ENCODE results near the gene WDR18.
"Not testable (repeated sequence)": the region's sequence is repeated elsewhere in the genome, so short reads cannot be mapped to it uniquely, and the experiment has no call there.

The WDR18 gene

DNA sequence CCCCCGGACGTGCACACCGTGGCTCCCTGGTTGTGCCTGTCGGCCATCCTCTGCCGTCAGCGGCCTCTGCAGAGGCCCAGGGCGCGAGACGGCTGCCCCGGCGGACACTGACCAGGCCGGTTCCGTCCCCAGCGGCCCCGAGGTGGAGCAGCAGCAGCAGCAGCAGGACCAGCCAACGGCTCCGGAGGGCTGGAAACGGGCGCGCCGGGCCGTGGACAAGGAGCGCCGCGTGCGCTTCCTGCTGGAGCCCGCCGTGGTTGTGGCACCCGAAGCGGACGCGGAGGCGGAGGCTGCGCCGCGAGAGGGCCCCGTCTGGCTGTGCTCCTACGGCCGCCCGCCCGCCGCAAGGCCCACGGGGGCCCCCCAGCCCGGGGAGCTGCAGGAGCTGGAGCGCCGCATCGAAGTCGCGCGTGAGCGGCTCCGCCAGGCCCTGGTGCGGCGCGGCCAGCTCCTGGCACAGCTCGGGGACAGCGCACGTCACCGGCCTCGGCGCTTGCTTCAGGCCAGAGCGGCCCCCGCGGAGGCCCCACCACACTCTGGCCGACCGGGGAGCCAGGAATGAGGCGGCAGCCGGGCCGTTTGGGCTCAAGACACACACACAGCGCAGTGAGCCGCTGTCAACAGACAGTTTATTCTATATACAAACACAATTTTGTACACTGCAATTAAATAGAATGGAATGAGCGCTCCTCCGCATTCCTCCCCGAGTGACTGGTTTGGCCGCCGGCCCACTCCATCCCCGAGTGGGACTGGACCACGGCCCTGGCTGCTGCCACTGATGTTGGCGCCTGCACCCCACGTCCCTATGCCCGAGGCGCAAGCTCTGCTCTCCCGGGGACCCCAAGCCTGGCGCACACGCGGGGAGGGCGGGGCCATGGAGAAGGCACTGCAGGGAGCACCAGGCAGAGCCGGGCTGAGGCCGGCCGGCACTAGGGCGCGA, 25.2 kb downstream of the WDR18 start:
- DNase-seq = no peak

DNA sequence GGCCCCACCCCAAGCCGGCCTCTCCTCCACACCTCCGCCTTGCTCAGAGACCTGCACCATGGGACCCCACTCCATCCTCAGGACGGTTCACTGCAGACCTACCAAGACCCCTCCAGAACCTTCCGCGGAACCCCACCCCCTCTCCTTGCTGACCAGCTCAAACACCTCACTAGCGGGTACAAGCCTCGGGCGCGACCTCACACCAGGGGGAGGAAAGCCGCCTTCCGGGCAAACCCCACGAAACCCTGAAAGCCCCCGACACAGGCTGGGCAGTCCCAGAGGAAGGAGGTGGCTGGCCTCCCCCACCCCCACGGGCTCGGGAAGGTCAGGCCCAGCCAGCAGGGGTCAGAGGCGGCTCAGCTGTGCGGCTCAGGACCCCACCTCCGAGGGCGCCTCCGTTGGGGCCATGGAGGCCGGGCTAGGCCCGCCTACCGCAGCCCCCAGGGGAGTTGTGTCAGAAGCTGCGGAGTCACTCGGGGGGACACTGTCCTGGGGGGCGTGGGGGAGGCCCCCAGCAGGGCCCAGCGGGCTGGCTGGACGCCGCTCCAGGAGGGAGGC, 25.9 kb downstream of the WDR18 start:
- DNase-seq = no peak

DNA sequence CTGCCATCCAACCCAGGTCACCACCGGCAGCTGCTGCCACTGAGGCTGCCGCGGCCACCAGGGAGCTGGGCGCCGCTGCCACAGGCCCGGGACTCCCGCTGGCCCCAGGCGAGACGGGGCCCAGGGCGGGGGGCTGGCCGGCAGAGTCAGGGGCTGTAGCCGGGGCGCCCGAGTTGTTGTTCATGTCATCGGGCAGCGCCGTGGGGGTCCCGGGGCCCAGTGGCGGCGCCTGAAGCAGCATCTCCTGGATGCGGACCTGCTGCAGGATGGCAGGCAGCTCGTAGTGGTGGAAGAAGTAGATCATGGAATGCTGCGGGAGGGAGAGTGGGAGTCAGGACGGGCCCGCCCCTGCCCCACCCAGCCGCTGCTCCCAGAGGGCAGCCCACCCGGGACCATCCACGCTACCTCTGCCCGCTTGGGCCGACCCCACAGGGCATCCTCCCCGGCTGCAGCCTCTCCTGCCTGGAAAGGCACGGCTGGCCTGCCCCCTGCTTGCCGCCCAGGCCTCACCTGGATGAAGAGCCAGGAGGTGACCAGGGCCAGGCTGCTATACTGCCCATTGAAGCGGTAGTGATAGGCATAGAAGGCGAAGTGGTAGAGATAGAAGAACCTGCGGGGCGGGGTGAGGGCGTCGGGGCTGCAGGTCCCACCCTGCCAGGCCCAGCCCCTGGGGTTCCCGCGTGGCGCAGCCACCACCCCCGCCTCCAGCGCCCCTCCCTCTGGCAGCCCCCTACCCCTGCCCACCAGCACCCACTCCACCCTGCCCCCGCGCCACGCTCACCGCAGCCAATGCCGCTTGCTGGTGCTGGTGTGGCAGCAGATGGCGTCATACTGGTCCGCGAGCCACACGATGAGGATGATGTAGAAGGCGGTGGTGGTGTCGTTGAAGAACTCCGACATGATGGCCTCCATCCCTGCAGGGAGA, 26.7 kb downstream of the WDR18 start:
- DNase-seq = no peak

DNA sequence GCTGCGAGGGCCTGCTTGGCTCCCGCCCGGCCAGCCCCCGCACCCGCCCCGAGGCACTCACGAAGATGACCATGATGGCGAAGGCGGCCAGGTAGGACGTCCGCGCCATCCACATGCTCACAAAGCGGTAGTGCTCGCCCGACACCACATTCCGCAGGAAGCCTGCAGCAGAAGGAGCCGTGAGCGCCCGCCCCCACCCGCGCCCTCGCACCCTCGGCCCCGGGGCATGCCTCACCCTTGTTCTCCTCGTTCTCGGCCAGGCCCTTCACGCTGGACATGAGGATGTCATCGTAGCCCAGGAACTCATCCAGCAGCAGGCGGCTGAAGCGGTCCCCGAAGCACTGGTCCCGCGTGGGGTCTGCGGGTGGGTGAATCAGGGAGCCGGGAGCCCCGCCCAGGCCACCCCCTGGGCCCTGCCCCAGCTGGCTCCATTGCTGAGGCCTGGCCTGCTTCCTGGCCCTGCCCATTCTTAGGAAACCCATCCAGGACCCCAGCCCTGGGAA, 27.7 kb downstream of the WDR18 start:
- no peak for DNase-seq

DNA sequence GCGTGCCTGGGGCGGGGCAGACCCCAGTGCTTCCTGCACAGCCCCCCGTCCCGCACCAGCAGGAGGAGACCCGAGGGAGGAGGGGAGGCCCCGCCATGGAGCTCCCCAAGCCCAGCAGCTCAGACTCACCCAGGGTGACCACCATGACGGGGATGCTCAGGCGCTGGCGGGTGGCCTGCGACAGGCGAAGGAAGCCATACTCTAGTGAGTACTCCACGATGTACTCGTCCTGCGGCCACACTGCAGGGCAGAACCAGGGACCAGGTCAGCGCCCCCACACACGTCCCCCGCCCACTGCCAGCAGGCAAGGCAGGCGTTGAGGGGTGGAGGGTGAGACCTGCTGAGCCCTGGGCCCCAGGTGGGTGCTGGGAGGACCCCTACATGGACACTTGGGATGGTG, 28.2 kb downstream of the WDR18 start:
- no peak for DNase-seq

DNA sequence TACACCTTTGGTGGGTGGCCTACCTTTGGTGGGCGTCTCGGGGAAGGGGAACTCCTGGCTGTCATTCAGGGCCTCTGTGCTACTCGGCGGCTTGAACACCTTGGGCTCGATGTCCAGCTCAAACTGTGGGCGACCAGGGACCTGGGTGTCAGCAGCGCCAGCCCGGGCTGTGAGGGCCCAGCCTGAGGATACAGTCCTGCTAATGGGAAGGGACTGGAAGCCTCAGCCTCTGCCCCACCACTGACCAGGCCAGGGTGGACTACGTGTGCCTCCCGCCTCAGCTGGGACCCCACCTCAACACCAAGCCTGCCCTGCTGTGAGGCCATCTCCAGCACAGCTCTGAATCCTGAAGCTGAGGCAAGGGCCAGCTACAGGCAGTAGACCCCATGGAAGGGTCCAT, 29.1 kb downstream of the WDR18 start:
- no peak for DNase-seq

DNA sequence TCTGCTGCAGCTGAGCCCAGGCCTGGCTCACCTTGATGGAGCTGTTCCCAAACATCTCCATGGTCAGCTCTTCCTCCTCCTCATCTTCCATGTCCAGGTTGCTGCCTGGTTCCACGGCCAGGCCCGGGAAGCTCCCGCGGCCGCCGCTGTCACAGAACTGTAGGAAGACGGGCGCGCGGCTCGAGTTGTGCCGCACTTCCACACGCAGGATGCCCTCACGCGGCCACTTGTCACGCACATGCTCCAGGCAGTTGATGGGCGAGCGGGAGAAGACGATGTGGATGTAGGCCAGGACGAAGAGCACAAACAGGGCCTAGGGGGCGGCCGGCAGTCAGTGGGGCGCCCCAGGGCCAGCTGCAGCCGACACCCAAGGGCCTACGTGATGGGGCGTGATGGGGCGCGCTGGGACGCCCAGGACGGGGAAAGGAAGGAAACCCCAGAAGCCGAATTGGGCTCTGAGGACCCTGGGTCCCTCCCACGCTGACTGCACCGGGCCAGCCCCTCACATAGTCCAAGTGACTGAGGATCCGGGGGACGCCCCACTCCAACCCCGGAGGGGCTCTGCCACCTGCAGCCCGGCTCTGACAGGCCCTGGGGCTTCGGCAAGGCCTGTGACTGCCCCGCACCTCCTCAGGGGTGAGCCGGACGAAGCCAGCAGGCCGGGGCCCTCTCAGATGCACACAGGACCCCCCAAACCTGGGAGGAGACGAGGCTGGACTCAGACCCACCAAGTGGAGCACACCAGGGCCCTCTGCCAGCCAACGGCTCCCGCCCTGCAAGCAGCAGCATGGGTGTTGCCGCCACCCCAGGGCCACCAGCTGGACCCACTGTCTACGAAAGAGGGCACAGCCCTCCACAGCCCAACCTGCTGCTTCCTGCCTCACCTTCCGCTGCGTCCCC, 30.3 kb downstream of the WDR18 start:
- DNase-seq = no peak

DNA sequence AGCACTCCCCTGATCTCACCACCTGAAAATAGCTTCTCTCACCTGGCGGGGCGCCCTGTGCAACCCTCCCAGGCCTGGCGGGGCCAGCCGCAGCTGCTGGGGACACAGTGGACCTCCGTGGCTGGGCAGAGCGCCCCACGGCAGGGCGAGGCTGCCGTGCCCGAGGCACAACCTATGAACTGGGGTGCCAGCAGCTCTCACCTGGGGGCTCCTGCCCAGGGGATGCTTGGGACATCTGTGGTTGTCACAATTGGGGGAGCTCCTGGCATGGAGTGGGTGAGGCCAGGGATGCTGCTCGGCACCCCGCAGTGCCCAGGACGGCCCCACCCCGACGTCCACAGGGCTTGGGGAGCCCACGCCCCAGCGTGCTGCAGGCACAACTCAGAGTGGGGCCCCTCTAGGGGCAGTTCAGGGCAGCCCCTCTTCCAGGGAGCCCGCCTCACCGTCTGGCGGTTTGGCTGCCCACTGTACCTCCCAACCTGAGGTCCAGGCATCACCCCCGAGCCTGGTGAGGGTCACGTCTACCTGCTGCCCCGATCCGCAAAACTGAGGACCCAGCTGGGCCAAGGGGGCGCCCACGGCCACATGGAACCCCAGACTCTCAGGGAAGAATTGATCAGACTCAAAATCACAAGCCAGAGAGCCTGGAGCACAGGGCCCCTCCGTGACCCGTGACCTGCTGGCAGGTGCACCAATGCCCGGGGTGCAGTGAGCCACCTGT, 31.1 kb downstream of the WDR18 start:
- DNase-seq = no peak

DNA sequence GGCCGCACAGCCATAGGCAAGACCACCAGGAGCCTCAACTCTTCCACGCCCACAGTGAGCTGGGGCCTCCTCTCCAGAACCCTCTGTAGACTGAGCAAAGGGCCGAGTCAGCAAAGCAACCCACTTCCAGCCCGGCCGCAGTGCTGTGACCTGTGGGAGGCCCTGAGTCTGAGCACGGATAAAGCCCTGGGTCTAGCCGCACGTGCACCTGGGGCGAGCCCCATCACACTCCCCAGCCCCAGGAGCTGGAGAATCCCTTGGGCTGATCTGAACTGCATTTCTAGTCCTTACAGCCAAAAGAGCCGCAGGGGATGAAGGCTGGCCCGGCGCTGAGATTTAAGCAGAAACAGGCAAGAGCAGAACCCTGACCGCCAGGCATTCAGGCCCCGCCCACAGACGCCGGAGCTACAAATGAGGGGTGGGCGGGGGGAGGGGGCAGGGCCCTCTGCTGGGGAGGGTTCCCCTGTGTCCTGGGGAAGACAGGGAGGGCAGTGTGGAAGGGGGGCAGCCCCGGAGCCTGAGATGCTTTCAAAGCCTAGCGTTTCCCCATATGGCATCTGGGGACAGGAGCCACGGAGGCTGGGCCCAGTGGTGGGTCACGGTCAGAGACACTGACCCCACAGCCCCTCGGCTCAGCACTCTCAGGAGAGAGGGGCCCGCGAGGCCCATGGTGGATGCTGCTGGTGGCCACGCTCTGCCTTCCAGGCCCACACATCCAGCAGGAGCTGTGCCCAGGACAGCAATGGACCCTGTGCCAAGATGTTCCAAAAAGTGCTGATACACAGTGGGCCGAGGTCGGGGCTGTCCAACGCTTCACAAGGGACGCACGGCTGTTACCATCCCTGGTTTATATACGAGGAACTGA, 31.9 kb downstream of the WDR18 start:
- no peak for DNase-seq

DNA sequence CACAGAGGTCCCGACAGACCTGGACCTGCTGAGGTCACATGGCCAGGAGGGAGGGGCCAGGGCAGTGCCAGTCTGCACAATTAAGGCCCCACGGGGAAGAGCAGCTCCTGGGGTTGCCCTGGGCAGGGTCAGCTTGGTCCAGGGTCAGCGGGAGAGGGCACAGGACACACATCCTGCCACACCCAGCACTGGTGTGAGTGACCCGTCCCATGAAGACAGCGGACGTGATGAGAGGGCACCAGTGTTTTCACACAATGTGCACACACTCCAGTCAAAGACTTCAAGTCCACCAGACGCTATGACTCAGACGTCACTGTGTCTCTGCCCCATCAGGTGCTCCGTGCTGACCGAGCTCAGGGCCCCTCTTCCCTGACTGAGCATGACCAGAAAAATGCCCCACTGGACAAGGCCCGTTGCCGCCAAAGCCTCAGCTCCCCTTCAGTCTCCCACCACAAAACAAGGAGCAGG, 32.5 kb downstream of the WDR18 start:
- DNase-seq = no peak

DNA sequence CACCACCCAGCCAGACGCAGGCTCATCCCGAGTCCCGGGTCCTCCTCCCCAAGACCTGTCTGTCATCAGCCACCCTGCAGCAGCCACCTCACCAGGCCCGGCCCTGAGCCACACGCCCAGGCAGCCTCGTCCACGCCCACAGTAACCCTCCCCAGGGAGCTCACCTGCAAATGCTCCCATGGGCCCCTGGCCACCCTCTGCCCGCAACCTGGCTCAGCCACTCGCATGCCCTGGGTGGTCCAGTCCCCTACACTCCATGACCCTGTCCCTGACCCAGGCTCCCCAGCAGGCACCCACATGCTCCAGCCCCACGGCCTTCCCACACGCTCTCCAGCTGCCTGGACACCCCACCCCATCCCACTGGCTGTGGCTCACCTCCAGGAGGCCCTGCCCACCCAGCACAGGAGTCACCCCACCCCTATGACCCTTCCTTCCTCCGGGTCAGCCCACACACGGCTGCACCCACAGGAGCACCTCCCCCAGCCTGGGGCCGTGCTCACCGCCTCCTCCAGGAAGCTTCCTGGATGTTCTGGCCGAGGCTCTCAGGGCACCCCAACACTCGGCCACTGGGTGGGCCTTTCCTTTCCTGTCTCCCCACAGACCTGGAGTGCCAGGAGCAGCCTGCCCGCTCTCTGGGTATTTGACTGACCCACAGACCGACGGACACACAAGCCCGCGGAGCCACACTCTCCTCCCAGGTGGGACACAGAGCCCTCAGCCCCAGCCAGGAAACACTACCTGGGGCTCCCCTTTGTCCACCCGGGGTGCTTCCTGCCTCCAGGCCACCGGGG, 33.2 kb downstream of the WDR18 start:
- DNase-seq = no peak

DNA sequence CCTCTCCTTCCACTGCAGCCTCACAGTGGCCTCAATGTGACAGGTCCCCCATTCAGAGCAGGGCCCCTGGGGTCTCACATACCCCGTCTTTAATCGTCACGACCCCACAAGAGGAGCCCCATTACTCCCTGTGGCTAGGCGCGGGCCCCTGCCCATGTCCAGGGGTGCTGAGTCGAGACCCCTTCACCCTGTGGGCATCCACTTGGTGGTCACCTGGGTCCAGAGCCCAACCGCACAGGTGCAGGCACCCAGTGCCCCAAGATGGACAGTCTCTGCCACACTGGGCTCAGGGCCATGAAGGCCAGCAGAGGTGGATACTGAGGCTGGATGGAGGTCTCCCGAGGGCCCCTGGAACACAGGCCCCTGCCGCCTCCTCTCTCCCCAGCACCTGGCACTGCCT, 33.8 kb downstream of the WDR18 start:
- no peak for DNase-seq

DNA sequence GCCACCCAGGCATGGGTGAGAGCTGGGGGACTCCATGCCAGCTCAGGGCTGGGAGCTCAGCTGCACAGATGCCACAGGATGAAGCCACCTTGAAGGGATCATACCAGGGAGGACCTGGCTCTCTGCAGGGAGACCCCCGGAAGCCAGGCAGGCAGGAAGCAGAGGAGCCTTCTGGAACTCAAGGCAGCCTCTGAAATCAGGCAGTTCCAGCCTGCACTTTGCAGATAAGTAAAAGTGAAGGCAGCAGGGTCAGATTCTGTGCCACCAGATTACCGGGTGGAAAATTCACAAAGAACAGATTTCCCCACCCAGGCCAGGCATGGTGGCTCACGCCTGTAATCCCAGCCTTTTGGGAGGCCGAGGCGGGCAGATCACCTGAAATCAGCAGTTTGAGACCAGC, 34.2 kb downstream of the WDR18 start:
- DNase-seq = peak; percentile 74

DNA sequence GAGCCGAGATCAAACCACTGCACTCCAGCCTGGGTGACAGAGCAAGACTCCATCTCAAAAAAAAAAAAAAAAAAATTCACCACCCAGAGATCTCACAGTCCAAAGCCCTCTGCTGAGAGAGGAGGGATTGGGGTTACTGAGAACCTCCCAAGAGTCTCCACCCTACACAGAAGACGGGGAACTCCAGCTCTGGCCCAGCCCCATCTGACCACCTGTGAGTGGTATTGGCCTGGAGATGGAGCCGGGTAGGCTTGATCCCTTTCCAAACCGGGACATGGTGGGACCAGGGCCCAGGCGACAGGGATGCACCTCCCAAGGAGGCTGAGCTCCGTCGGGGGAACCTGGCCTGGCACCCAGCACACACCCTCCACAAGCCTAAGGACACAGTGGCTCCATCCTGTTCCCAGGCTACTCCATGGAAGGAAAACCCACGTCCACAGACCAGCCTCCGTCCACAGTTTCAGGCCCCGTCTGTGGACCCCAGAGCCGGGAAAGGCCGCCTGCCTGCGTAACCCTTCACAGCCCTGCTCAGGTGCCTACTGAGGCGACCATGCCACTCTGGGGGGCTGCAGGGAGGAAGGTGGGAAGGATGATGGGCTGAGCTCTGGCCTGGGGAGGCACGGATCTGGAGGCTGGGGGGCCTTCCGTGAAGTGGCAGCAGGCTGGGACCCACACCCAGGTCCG, 34.9 kb downstream of the WDR18 start:
- DNase-seq = no peak

DNA sequence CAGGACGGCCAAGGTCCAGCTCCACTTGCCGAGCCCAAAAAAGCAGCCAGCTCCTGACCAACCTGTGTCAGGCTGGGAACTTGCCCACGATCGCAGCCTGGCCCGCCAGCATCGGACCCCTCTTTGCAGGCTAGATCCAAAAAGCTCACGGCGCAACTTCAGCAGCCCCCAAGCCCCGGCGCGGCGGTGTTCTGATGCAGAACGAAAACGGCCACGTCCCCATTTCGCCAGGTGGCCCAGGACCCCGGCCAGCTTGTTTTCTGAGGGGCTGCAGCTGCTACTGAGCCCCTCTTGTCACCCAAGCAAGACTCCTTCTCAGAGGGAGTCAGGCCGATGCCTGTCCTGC, 35.4 kb downstream of the WDR18 start:
- no peak for DNase-seq

DNA sequence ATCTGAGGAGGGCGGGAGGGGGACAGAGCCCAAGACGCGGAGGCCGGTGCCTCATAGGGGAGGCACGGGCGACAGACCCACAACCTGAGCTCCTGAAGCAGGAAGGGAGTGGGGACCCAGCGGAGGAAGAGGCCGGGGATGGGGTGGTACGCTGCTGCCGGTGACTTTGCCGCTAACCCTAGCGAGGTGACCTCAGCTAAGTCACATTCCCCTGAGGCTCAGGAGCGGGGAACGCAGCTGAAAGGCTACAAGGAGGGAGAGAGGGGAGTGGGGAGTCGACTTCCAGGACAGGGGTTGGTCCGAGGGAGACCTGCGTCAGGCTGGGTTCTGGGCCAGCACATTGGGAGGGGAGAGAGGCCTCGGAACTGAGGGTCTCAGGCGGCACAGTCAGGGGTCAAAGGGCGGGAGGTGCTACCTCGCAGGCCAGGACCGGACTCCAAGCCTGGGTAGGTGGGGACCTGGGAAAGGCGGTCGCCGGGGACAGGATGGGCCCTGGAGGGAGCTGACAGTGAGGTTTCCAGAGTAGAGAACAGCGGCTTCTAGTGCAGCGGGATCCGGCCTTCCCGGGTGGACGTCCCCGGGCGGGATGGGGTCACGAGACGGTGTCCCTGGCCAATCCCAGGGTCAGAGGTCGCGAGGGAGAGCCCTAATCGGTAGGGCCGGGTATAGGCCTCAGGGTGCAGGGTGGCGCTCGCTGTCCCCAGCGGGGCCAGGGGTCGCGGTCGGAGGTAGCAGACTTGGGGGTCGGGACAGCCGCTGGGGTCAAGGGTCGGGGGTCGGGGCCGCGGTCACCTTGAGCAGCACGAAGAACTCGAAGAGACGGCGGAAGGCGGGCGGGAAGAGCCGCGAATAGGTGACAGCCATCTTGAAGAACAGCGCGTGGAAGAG, 36.1 kb downstream of the WDR18 start:
- no peak for DNase-seq

DNA sequence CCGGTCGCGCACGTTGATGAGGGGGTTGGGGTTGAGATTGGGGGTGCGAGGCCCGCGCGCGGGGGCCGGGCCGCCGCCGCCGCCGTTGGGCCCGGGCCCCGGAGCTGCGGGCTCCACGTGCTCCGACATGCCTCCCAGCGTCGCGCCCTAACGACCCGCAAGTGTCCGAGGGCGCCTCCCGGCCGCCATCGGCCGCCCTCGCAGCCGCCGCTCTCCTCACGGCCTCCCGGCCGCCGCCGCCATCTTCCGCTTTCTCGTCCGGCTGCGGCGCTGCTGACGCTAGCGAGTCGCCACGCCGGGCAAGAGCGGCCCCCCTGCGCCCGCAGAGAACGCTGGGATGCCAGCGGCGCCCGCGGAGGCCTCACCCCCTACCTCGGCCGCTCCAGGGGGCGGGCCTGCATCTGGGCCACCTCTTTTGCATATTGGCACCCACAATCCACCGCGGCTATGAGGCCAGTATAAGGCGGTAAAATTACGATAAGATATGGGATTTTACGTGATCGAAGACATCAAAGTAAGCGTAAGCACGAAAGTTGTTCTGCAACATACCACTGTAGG, 36.8 kb downstream of the WDR18 start, which contains the start of gene TMEM259:
Gene TMEM259 (minus strand): TSS at position 256 of the 558 bp plus-strand sequence. CDS start 127 bp downstream, at position 129.
- peak; percentile 97 for DNase-seq

DNA sequence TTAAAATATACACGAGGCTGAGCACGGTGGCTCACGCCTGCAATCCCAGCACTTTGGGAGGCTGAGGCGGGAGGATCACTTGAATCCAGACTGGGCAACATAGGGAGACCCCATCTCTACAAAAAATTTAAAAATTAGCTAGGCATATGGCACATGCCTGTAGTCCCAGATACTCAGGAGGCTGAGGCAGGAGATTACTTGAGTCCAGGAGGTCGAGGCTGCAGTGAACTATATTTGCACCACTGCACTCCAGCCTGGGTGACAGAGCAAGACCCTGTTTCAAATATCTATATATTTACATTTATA, 39.7 kb downstream of the WDR18 start:
- DNase-seq = not testable (repeated sequence)

Data from hematopoietic multipotent progenitor cell treated with erythropoietin and hydrocortisone succinate and interleukin-3 and kit ligand, for 8 days (in vitro differentiated cells).